HUES64 (cell line): Measurements from ENCODE around the gene MARK4.
"Not testable (repeated sequence)": the region's sequence is repeated elsewhere in the genome, so short reads cannot be mapped to it uniquely, and the experiment has no call there.

Source experiments
- H3K27ac ChIP-seq: 2 replicates; pipeline ENCODE4 v1.7.0; 2013; ENCODE audit warnings: low read depth, low read length, inconsistent platforms
- H3K27me3 ChIP-seq: 2 replicates; pipeline ENCODE4 v1.6.1; 2013; ENCODE audit warnings: mild to moderate bottlenecking, low read length; ENCODE audit not compliant: insufficient read depth
- H3K36me3 ChIP-seq: 2 replicates; pipeline ENCODE4 v1.6.1; 2013; ENCODE audit warnings: mild to moderate bottlenecking, low read length; ENCODE audit not compliant: insufficient read depth
- H3K4me1 ChIP-seq: 2 replicates; pipeline ENCODE4 v1.6.1; 2013; ENCODE audit warnings: mild to moderate bottlenecking, low read length, moderate library complexity; ENCODE audit not compliant: insufficient read depth
- H3K4me3 ChIP-seq: 2 replicates; pipeline ENCODE4 v1.5.1; 2013; ENCODE audit warnings: mild to moderate bottlenecking, low read length, moderate library complexity
- H3K9ac ChIP-seq: 2 replicates; pipeline ENCODE4 v1.6.1; 2013; ENCODE audit warnings: mild to moderate bottlenecking, low read depth, low read length
- H3K9me3 ChIP-seq: 2 replicates; pipeline ENCODE4 v1.6.1; 2013; ENCODE audit warnings: low read depth, low read length; ENCODE audit not compliant: insufficient read depth
- WGBS: fragments of 150-250, 120-280 bp; methylation state at CpG from one replicate; pipeline ENCODE4 v1.1.7; 2013; ENCODE audit warnings: missing lambda C conversion rate; 5-methylcytosine and 5-hydroxymethylcytosine counted together

Gene MARK4

DNA sequence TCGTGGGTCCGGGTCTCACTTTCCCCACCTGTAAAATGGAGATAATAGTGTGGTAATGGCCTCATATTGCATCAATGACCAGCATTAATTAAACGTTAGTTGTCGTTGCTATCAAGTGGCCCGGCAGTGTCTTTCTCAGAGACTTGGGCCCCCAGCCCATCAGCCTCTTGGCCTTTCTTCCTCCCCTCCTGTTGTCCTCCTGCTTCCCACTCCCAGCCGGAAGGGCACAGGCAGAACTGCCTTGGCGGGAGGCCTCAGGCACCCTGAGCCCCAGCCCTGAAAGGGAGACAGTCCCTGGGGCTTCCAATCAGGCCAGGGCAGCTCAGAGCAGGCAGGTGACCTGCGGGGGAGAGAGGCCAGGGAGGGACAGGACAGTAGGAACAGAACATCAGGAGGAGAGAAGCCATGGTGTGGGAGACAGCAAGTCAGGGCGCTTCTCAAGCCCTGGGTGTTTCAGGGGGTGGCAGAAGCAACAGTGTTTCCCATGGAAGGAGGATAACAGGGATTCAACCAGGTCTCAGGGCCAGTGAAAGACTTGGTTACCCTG is 4.6 kb downstream of the MARK4 start:
- no peaks in the 10 kb centered on the region; the same call in 1 of the 2 replicates for H3K27me3 ChIP-seq
- H3K4me1 ChIP-seq: no peaks in the 10 kb centered on the region
- H3K4me3 ChIP-seq: no peak overlapping the region
- 0 out of 2 replicates have a peak, but pooled peaks cover 3% of the 10 kb centered on the region for H3K36me3 ChIP-seq
- 91% methylated on average over 9 of the region's 9 CpGs for WGBS
- no peak overlapping the region for H3K9ac ChIP-seq
- no peak overlapping the region for H3K27ac ChIP-seq
- H3K9me3 ChIP-seq: no peaks in the 10 kb centered on the region

DNA sequence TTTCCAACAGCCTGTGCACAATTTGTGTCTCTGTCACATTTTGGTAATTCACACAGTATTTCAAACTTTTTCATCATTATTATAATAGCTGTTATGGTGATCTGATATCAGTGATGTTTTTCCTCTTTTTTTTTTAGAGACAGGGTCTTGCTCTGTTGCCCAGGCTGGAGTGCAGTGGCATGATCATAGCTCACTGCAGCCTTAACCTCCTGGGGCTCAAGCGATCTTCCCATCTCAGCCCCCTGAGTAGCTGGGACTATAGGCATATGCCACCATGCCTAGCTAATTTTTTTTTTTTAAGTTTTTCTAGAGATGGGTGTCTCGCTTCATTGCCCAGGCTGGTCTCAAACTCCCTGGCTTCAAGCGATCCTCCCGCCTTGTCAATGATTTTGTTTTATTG is 5.8 kb downstream of the MARK4 start:
- 97% methylated on average over 4 of the region's 4 CpGs for WGBS
- Histone ChIP-seq H3K4me3 (no peak overlapping the region), H3K4me1 (no peaks in the 10 kb centered on the region), H3K9ac (no peak overlapping the region), H3K36me3 (peaks cover 9% of the 10 kb centered on the region; the same call in 1 of the 2 replicates), H3K27ac (no peak overlapping the region), H3K27me3 (no peaks in the 10 kb centered on the region), H3K9me3 (no peaks in the 10 kb centered on the region)

DNA sequence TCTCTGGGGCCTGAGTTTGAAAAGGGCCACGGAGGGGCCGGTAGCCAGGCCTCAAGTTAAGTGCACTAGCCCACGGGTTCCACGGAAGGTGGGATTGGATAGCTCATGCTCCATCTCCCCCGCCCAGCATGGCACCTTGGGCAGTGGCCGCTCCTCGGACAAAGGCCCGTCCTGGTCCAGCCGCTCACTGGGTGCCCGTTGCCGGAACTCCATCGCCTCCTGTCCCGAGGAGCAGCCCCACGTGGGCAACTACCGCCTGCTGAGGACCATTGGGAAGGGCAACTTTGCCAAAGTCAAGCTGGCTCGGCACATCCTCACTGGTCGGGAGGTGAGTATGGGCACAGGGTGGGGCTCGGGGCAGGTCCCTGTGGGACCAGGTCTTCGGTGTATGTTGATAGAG is 7.8 kb downstream of the MARK4 start:
- Histone ChIP-seq H3K9ac (no peak overlapping the region), H3K27ac (no peak overlapping the region), H3K36me3 (peaks cover 9% of the 10 kb centered on the region; the same call in 1 of the 2 replicates), H3K27me3 (no peaks in the 10 kb centered on the region), H3K4me1 (no peaks in the 10 kb centered on the region), H3K4me3 (no peak overlapping the region), H3K9me3 (no peaks in the 10 kb centered on the region)
- WGBS: 95% methylated on average over 19 of the region's 19 CpGs

DNA sequence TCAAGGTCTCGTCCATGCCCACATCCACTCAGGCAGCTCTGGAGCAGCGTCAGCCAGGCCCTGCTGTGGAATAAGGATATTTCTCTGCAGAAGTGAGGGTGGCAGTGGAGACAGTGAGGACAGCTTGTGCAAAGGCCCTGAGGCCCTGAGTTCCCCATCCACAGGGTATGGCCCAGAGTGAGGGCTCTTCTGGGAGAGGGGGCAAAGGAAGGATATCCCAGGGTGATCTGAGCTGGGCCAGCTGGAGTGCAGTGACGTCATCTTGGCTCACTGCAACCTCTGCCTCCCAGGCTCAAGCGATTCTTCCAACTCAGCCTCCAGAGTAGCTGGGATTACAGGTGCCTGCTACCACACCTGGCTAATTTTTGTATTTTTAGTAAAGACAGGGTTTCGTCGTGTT is 11.5 kb downstream of the MARK4 start:
- Histone ChIP-seq H3K36me3 (peaks cover 21% of the 10 kb centered on the region; the same call in 1 of the 2 replicates), H3K9me3 (no peaks in the 10 kb centered on the region), H3K27ac (no peak overlapping the region), H3K9ac (no peak overlapping the region), H3K4me3 (no peak overlapping the region), H3K27me3 (no peaks in the 10 kb centered on the region), H3K4me1 (no peaks in the 10 kb centered on the region)
- WGBS: 92% methylated on average over 6 of the region's 6 CpGs

DNA sequence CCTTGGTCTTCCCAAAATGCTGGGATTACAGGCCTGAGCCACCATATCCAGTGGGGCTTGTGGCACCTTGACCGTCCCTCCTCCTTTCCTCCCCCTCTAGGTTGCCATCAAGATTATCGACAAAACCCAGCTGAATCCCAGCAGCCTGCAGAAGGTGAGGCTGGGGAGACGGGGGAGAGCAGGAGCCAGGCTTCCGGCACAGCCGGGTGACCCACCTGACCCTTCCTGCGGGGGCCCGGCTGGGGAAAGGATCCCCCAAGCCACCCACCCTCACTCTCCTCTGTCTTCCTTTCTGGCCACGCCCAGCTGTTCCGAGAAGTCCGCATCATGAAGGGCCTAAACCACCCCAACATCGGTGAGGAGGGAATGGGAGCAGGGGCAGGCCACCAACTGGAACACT is 11.9 kb downstream of the MARK4 start:
- no peak overlapping the region for H3K9ac ChIP-seq
- H3K4me3 ChIP-seq: no peak overlapping the region
- no peaks in the 10 kb centered on the region for H3K4me1 ChIP-seq
- no peaks in the 10 kb centered on the region for H3K9me3 ChIP-seq
- H3K36me3 ChIP-seq: peaks cover 21% of the 10 kb centered on the region; the same call in 1 of the 2 replicates
- WGBS: 93% methylated on average over 11 of the region's 11 CpGs
- no peaks in the 10 kb centered on the region for H3K27me3 ChIP-seq
- H3K27ac ChIP-seq: no peak overlapping the region

DNA sequence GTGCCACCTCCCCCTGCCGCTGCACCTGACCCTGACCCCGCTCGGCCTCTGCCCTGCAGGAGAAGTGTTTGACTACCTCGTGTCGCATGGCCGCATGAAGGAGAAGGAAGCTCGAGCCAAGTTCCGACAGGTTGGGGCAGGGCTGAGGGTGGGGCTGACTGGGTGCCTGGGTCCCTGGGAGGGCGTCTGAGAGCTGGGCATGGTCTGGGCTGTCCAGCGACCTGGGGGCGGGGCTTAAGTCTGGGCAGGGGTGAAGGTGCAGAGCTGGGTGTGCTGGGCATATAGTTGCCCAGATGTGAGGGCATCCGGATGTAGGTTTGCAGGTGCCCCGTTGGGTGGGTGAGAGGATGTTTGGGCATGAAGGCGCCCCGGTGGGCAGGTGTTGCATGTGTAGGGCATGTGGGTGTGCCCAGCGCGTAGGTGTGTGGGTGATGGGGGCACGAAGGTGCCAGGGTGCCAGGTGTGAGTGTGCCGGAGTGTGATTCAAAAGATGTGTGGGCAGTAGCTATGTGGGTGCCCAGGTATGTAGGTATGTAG is 13.8 kb downstream of the MARK4 start:
- Histone ChIP-seq H3K4me1 (no peaks in the 10 kb centered on the region), H3K27ac (no peak overlapping the region), H3K27me3 (no peaks in the 10 kb centered on the region), H3K9ac (no peak overlapping the region), H3K9me3 (no peaks in the 10 kb centered on the region), H3K36me3 (peaks cover 29% of the 10 kb centered on the region; the same call in 1 of the 2 replicates), H3K4me3 (no peak overlapping the region)
- WGBS: 94% methylated on average over 19 of the region's 19 CpGs

DNA sequence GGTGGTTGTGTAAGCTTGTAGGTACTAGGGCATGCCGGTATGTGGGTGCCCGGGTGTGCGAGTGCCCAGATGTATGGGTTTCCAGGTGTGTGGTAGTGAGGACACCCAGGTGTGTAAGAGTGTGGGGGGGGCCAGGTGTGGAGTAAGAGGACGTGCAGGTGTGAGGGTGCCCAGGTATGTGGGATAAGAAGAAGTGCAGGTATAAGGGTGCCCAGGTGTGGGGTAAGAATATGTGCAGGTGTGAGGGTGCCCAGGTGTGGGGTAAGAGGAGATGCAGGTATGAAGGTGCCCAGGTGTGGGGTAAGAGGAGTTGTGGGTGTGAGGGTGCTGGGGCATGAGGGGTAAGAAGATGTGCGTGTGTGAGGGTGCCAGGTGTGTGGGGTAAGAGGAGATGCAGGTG is 14.3 kb downstream of the MARK4 start:
- 93% methylated on average over 5 of the region's 5 CpGs for WGBS
- no peak overlapping the region for H3K9ac ChIP-seq
- H3K27ac ChIP-seq: no peak overlapping the region

DNA sequence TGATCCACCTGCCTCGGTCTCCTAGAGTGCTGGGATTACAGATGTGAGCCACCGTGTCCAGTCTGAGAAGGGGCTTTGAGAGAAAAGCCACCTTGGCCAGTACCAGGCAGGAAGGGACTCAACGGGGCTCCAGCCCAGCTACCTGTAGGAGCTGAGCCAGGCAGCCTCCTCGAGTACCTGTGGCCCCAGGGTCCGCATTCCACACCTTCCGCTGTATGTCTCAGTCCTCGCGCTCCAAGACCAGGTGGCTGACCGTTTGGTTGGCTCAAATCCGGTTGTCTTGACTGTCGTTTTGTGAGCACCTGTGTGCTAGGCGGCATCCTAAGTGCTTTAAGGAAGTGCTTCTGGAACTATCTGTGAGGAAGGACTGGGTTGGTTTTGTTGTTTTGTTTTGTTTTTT is 16.2 kb downstream of the MARK4 start:
- no peaks in the 10 kb centered on the region for H3K9me3 ChIP-seq
- H3K4me3 ChIP-seq: no peak overlapping the region
- H3K4me1 ChIP-seq: no peaks in the 10 kb centered on the region
- H3K27me3 ChIP-seq: no peaks in the 10 kb centered on the region
- H3K27ac ChIP-seq: no peak overlapping the region
- 95% methylated on average over 12 of the region's 12 CpGs for WGBS
- peaks cover 41% of the 10 kb centered on the region for H3K36me3 ChIP-seq
- no peak overlapping the region for H3K9ac ChIP-seq

More for the DNA sequence above, 14.3 kb downstream of the MARK4 start:
- Histone ChIP-seq H3K9me3 (no peaks in the 10 kb centered on the region), H3K27me3 (no peaks in the 10 kb centered on the region), H3K36me3 (peaks cover 32% of the 10 kb centered on the region; the same call in 1 of the 2 replicates), H3K4me1 (no peaks in the 10 kb centered on the region), H3K4me3 (no peak overlapping the region)

DNA sequence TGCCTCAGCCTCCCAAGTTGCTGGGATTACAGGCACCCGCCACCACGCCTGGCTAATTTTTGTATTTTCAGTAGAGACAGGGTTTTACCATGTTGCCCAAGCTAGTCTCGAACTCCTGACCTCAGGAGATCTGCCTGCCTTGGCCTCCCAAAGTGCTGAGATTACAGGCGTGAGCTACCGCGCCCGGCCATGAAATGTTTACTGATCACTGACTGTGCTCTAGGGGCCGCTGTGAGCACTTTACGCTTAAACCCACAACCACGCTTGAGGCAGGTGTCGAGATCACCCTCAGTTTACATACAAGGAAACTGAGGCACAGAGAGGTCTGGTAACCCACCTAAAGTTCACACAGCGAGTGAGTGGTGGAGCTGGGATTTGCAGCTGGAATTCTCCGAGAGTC is 18.9 kb downstream of the MARK4 start:
- not testable (repeated sequence) for H3K9ac ChIP-seq, H3K27me3 ChIP-seq, H3K9me3 ChIP-seq, H3K4me3 ChIP-seq, H3K27ac ChIP-seq, H3K4me1 ChIP-seq
- peaks cover 52% of the 10 kb centered on the region for H3K36me3 ChIP-seq
- 90% methylated on average over 13 of the region's 13 CpGs for WGBS

DNA sequence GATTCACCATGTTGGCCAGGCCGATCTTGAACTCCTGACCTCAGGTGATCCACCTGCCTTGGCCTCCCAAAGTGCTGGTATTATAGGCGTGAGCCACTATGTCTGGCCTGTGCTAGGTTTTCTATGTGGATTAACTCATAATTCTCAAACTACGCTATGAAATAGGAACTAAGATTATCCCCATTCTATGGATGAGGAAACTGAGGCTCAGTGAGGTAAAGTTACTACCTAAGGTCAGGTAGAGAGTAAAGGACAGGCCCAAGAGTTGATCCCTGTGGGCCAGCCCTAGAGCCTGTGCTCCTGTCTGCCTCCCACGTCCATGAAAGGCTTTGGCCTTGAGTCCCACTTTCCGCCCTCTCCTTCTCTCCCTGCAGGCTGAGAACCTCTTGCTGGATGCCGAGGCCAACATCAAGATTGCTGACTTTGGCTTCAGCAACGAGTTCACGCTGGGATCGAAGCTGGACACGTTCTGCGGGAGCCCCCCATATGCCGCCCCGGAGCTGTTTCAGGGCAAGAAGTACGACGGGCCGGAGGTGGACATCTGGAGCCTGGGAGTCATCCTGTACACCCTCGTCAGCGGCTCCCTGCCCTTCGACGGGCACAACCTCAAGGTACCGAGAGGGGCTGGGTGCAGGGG is 20.1 kb downstream of the MARK4 start:
- Histone ChIP-seq H3K4me1 (no peaks in the 10 kb centered on the region), H3K9me3 (no peaks in the 10 kb centered on the region), H3K9ac (no peak overlapping the region), H3K27me3 (no peaks in the 10 kb centered on the region), H3K27ac (no peak overlapping the region), H3K36me3 (peaks cover 51% of the 10 kb centered on the region), H3K4me3 (no peak overlapping the region)
- 94% methylated on average over 20 of the region's 21 CpGs for WGBS

DNA sequence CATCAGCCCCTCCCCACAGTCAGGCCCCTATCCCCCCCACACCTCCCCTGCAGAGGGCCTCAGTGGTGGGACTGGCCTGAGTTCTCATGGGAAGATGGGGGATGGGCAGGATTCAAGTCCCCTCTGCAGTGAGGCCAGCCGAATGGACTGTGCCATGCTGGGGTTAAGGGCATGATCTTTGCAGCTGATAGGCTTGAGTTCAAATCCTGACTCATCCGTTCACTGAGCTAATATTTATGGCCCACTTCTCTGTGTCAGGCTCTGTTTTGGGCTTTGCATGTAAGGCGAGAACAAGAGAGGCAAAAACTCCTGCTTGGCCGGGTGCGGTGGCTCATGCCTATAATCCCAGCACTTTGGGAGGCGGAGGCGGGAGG is 20.7 kb downstream of the MARK4 start:
- no peaks in the 10 kb centered on the region for H3K4me1 ChIP-seq
- 80% methylated on average over 7 of the region's 7 CpGs for WGBS
- no peaks in the 10 kb centered on the region for H3K27me3 ChIP-seq
- H3K9ac ChIP-seq: no peak overlapping the region
- peaks cover 49% of the 10 kb centered on the region for H3K36me3 ChIP-seq
- no peak overlapping the region for H3K4me3 ChIP-seq
- H3K9me3 ChIP-seq: no peaks in the 10 kb centered on the region
- no peak overlapping the region for H3K27ac ChIP-seq
